ENCODE data around the gene S100A16. TPM values are rescaled to one million over a fixed set of nuclear protein-coding genes. Genes with fewer than 3 reads are reported as not detected.

The S100A16 gene
- total RNA-seq, 4 donors from 2014 or later: 33.2 to 67.9 (median 48.2) TPM

GRCh38 chr1:153569465-153569864 lies 43.5 kb downstream of the S100A16 start:
- WGBS: 87% methylated on average over 8 of the region's 8 CpGs
- H3K4me3 ChIP-seq: no peak overlapping the region
- H3K27me3 ChIP-seq: no peaks in the 10 kb centered on the region
- DNase-seq (ENCODE audit: extremely low spot score): no peak
- H3K4me1 ChIP-seq: peaks cover 47 to 58% (median 53%) of the 10 kb centered on the region in 4 donors
- intact Hi-C loops (cut with DNase I): loop anchor here (2.0 kb wide), 1 partner anchor 59 kb away; no protein-coding TSS in a partner anchor
- H3K36me3 ChIP-seq: no peaks in the 10 kb centered on the region
- H3K9me3 ChIP-seq: no peaks in the 10 kb centered on the region
- no peak for TF ChIP-seq POLR2AphosphoS5 (IDR thresholded peaks at IDR 0.05)
- no peak for TF ChIP-seq EP300 (IDR thresholded peaks at IDR 0.05)
- TF ChIP-seq POLR2A (IDR thresholded peaks at IDR 0.05; ENCODE audit: low read depth): no peak
- no peak for TF ChIP-seq CTCF (IDR thresholded peaks at IDR 0.05)
- no peak overlapping the region for H3K27ac ChIP-seq (replicated peaks in 1 of 4)

GRCh38 chr1:153568367-153569099 lies 44.4 kb downstream of the S100A16 start:
- peak; percentile 98 for DNase-seq (ENCODE audit: extremely low spot score)
- Histone ChIP-seq H3K4me3 (peak overlapping the region; percentile 39 to 49 (median 44)), H3K9me3 (no peaks in the 10 kb centered on the region), H3K27me3 (no peaks in the 10 kb centered on the region), H3K36me3 (no peaks in the 10 kb centered on the region), H3K27ac (replicated peaks in 1 of 4) (peak overlapping the region; percentile 89 to 91 (median 90)), H3K4me1 (peaks cover 47 to 64% (median 58%) of the 10 kb centered on the region in 4 donors)
- TF ChIP-seq POLR2AphosphoS5 (IDR thresholded peaks at IDR 0.05): peak; percentile 66 to 80
- peak in 2 of 3 experiments; percentile 100 for TF ChIP-seq CTCF (IDR thresholded peaks at IDR 0.05)
- TF ChIP-seq POLR2A (IDR thresholded peaks at IDR 0.05; ENCODE audit: low read depth): no peak
- no peak for TF ChIP-seq EP300 (IDR thresholded peaks at IDR 0.05)
- intact Hi-C loops (cut with DNase I): loop anchor here (1.0 to 2.0 kb wide), 2 partner anchors 35 to 58 kb away; no protein-coding TSS in a partner anchor
- 14% methylated on average over 17 of the region's 25 CpGs for WGBS

DNA sequence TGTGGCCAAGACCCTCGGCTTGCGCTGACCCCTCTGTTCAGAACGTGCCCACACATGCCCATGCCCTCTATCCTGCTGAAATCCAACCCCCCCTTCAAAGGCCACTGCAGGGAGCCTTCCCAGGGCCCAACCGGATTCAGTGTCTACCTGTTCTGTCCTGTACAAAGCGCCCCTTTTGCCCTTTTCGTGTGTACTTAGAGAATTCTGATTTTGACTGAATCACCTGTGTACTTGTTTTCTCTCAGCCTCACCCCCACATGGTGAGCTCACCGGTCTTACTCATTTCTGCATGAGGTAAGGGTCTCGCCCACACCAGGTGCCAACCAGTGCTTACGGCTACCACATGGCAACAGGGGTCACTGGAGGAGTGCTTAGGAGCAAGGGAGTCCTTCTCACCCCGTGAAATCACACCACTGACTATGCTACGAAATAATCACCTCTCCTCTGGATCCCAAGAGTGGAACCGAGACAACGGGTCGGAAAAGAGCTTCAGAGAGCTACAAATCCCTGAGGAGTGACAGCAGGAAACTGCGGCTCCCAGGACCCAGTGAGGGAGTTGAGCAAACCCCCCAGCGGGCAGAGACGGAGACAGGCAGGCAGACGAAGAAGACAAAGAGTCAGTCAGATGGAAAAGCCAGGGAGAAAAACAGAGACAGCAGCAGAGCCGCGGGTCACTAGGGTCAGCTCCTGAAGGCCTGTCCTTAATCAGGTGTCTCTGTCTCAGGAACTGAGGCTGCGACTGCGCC lies 45.1 kb downstream of the S100A16 start:
- Histone ChIP-seq H3K4me3 (peak overlapping the region; percentile 39 to 49 (median 44)), H3K27me3 (no peaks in the 10 kb centered on the region), H3K4me1 (peaks cover 42 to 62% (median 54%) of the 10 kb centered on the region in 4 donors), H3K36me3 (no peaks in the 10 kb centered on the region), H3K9me3 (no peaks in the 10 kb centered on the region), H3K27ac (replicated peaks in 1 of 4) (peak overlapping the region; percentile 89 to 91 (median 90))
- intact Hi-C loops (cut with DNase I): loop anchor here (1.0 to 2.0 kb wide), 2 partner anchors 34 to 57 kb away; no protein-coding TSS in a partner anchor
- DNase-seq (ENCODE audit: extremely low spot score): no peak
- TF ChIP-seq EP300 (IDR thresholded peaks at IDR 0.05) (no peak), CTCF (IDR thresholded peaks at IDR 0.05) (no peak), POLR2AphosphoS5 (IDR thresholded peaks at IDR 0.05) (no peak), POLR2A (IDR thresholded peaks at IDR 0.05; ENCODE audit: low read depth) (no peak)
- WGBS: 86% methylated on average over 21 of the region's 22 CpGs

GRCh38 chr1:153566414-153567371 lies 46.2 kb downstream of the S100A16 start:
- no peak for TF ChIP-seq EP300 (IDR thresholded peaks at IDR 0.05)
- peak in 1 of 3 experiments; percentile 19 for TF ChIP-seq CTCF (IDR thresholded peaks at IDR 0.05)
- peak; percentile 14 for TF ChIP-seq POLR2A (IDR thresholded peaks at IDR 0.05; ENCODE audit: low read depth)
- TF ChIP-seq POLR2AphosphoS5 (IDR thresholded peaks at IDR 0.05): peak; percentile 87 to 90
- intact Hi-C loops (cut with DNase I): no loop called here
- WGBS: 58% methylated on average over 14 of the region's 16 CpGs

More at GRCh38 chr1:153566414-153567371, 46.2 kb downstream of the S100A16 start:
- Histone ChIP-seq H3K4me1 (peaks cover 39 to 55% (median 46%) of the 10 kb centered on the region in 4 donors), H3K27ac (replicated peaks in 1 of 4) (peak overlapping the region; percentile 89 to 91 (median 90)), H3K4me3 (peak overlapping the region in 2 of 4 donors; percentile 29 to 31), H3K27me3 (no peaks in the 10 kb centered on the region), H3K36me3 (no peaks in the 10 kb centered on the region), H3K9me3 (no peaks in the 10 kb centered on the region)
- DNase-seq (ENCODE audit: extremely low spot score): peak; percentile 98
